ENCODE results near the gene MAGI2.

Gene MAGI2

DNA sequence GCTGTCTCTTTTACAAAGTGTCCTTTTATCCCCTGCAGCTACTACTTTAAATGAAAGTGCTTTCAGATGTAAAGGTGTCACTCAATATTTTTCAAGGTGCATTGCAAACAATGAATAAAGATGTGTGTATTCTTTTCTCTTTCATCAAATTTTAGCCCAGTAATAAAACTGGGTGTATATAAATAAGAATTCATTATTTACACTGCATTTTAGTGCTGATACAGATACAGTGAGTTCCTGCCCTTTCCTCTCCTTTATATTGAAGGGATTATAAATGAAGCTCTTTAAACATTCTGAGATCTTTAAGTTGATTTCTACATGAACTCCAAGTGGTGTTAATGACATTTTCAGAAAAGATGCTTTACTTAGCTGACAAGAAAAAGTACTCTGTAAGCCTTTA lies 1137.4 kb downstream of the MAGI2 start:
- TF ChIP-seq, protein P1, sequence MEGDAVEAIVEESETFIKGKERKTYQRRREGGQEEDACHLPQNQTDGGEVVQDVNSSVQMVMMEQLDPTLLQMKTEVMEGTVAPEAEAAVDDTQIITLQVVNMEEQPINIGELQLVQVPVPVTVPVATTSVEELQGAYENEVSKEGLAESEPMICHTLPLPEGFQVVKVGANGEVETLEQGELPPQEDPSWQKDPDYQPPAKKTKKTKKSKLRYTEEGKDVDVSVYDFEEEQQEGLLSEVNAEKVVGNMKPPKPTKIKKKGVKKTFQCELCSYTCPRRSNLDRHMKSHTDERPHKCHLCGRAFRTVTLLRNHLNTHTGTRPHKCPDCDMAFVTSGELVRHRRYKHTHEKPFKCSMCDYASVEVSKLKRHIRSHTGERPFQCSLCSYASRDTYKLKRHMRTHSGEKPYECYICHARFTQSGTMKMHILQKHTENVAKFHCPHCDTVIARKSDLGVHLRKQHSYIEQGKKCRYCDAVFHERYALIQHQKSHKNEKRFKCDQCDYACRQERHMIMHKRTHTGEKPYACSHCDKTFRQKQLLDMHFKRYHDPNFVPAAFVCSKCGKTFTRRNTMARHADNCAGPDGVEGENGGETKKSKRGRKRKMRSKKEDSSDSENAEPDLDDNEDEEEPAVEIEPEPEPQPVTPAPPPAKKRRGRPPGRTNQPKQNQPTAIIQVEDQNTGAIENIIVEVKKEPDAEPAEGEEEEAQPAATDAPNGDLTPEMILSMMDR (conservative IDR thresholded peaks at IDR 0.05; ENCODE audit: low read length) = no peak
- no peak overlapping the region for H3K4me3 ChIP-seq (ENCODE audit: low read length)
- DNase-seq (ENCODE audit: low read depth) = no peak

DNA sequence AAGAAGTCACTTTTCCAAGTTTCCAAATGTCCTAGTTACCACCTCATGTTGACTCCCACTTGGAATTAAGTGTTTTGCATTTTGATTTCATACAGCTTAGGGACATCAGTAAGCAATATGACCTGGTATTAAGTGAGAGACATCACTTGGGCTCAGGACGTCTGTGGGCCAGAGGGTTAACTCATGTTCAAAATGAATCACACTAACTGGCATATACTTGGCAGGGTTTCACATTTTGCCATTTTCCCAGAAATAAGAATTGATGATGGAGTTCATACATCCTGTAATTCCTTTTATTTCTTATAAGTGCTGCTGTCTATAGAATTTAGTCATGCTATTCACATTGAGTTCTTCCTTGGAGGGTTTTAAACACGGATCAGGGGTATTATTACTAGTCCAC lies 1138.3 kb downstream of the MAGI2 start:
- TF ChIP-seq, protein P1 (conservative IDR thresholded peaks at IDR 0.05; ENCODE audit: low read length) = no peak
- DNase-seq (ENCODE audit: low read depth) = no peak
- H3K4me3 ChIP-seq (ENCODE audit: low read length) = no peak overlapping the region

DNA sequence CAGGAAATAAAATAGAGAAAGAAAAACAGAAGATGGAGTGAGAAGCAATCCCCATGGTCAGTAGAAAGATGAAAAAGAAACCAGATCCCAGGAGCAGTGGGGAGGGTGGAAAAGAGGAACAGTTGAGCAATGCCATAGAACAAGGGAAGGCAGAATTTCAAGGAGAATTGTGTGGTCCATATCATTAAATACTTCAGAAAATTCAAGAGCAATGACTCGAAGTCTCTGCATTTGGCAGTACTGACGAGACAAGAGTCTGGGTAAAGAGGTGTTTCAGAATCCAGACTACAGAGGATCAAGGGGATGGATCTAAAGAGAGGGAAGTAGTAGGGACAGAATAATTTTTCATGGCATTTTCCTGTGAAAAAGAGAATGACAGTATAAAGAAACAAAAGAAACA lies 1142.3 kb downstream of the MAGI2 start:
- peak; percentile 24 for DNase-seq (ENCODE audit: low read depth)
- H3K4me3 ChIP-seq (ENCODE audit: low read length) = no peak overlapping the region
- TF ChIP-seq, protein P1 (conservative IDR thresholded peaks at IDR 0.05; ENCODE audit: low read length) = no peak

DNA sequence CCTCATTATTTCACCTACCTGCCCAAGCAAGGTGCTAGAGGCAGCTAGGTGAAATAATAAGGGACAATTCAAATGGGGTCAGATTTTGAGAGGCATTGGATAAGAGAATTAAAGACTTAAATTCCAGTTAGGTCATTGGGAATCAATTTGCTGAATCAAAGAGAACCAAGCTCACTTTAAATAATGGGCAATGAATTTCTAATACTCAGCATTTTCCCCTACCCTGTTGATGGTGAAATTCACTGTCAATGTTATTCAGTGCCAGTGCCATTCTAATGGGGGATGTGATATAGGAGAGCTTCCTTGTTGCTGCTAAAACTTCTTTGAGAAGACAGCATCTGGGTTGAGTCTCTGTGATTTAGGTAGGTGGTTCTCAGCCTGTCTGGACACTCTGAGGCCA lies 1145.6 kb downstream of the MAGI2 start:
- TF ChIP-seq, protein P1 (conservative IDR thresholded peaks at IDR 0.05; ENCODE audit: low read length) = no peak
- no peak for DNase-seq (ENCODE audit: low read depth)
- H3K4me3 ChIP-seq (ENCODE audit: low read length) = no peak overlapping the region

DNA sequence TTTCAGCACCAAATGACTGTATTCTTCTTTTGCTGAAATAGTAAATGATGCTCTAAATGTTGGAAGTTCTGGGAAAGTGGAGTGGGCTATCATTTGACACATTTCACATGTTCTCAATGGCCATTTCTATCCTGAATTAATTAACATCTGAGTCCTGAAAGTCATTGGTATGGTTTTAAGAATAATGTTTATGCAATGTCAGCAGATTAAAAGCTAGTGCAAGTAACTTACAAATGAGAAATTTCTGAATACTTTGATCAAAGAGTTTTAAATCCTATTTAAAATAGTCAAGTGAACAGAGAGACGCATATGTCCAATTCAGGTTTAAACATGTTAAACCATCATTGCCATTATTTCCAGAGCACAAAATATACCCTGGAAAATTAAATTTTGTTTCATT lies 1146.8 kb downstream of the MAGI2 start:
- no peak overlapping the region for H3K4me3 ChIP-seq (ENCODE audit: low read length)
- no peak for DNase-seq (ENCODE audit: low read depth)
- TF ChIP-seq, protein P1 (conservative IDR thresholded peaks at IDR 0.05; ENCODE audit: low read length) = no peak

DNA sequence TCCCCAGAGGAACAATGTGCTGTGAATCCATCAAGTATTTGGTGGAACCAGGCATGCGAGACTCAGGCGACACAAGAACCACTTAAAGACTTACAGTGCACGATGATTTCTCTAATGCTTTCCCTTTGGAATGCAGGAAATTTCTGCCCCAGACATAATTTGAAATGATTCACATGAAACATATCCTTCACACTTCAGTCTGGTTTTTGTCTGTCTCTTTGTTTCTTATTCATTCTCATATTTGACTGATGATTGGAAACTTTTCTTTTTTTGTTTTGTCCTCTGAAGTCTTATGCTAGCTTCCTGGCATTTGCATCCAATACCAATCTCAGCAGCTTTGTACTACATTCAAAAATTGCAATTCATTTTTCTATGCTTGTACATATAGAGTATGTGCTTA lies 1152.1 kb downstream of the MAGI2 start:
- peak overlapping the region; percentile 11; the same call in 1 of the 2 replicates for H3K4me3 ChIP-seq (ENCODE audit: low read length)
- peak; percentile 87 for DNase-seq (ENCODE audit: low read depth)
- TF ChIP-seq, protein P1 (conservative IDR thresholded peaks at IDR 0.05; ENCODE audit: low read length) = no peak

DNA sequence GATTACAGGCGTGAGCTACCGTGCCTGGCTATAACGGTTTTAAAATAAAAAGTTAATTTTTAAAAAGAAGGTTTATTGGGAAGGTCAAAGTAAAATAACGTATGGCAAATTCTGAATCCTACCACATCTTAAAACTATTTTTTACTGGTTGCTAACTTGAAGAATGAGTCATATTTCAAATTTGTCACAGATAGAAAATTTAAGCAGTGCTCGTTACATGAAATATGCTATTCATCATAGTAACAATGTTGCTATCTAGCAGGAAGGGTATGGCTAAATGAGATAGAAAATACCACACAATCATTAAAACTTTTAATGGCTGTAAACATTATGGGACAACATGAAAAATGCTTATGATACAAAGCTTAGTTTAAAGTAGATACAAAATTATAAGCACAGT lies 1154.4 kb downstream of the MAGI2 start:
- DNase-seq (ENCODE audit: low read depth) = peak; percentile 23
- no peak overlapping the region for H3K4me3 ChIP-seq (ENCODE audit: low read length)
- TF ChIP-seq, protein P1 (conservative IDR thresholded peaks at IDR 0.05; ENCODE audit: low read length) = no peak
